ENCODE results near the gene ULBP2.

- TF ChIP-seq POLR2AphosphoS5 (IDR thresholded peaks at IDR 0.05; ENCODE audit: borderline replicate concordance, low read depth, low read length) (no peak), EZH2 (IDR thresholded peaks at IDR 0.05) (no peak)
These were observed 25.8 kb downstream of the ULBP2 start for GRCh38 chr6:149967591-149967990.
